UCSD-AML1 (cell line): ENCODE results near the gene RAD51B.

Source experiments
- DNase-seq: peaks from one replicate; lab custom pipeline; 2025; ENCODE audit not compliant: unreplicated experiment; lab: John Stamatoyannopoulos, UW

RAD51B gene

GRCh38 chr14:68349900-68350629 lies 530.5 kb downstream of the RAD51B start:
- no peak for DNase-seq

GRCh38 chr14:68355415-68355814 lies 535.8 kb downstream of the RAD51B start:
- DNase-seq: no peak

GRCh38 chr14:68357777-68358176 lies 538.2 kb downstream of the RAD51B start:
- DNase-seq: no peak

GRCh38 chr14:68358500-68358899 lies 538.9 kb downstream of the RAD51B start:
- no peak for DNase-seq

GRCh38 chr14:68359022-68359836 lies 539.6 kb downstream of the RAD51B start:
- DNase-seq: no peak

- peak; percentile 23 for DNase-seq
These were observed 540.4 kb downstream of the RAD51B start for GRCh38 chr14:68359837-68360552.

- no peak for DNase-seq
These were observed 541.7 kb downstream of the RAD51B start for GRCh38 chr14:68361231-68361630.

- DNase-seq: no peak
These were observed 543.3 kb downstream of the RAD51B start for GRCh38 chr14:68362846-68363245.

- peak; percentile 34 for DNase-seq
These were observed 543.9 kb downstream of the RAD51B start for GRCh38 chr14:68363466-68363842.

- DNase-seq: no peak
These were observed 544.5 kb downstream of the RAD51B start for GRCh38 chr14:68363843-68364767.

GRCh38 chr14:68364792-68365192 lies 545.2 kb downstream of the RAD51B start:
- DNase-seq: no peak

- DNase-seq: no peak
These were observed 545.6 kb downstream of the RAD51B start for GRCh38 chr14:68365228-68365627.

GRCh38 chr14:68366656-68367055 lies 547.1 kb downstream of the RAD51B start:
- no peak for DNase-seq

- DNase-seq: no peak
These were observed 548.0 kb downstream of the RAD51B start for GRCh38 chr14:68367536-68367935.

GRCh38 chr14:68368850-68369249 lies 549.3 kb downstream of the RAD51B start:
- no peak for DNase-seq

GRCh38 chr14:68369281-68370056 lies 549.9 kb downstream of the RAD51B start:
- no peak for DNase-seq

- DNase-seq: no peak
These were observed 550.4 kb downstream of the RAD51B start for GRCh38 chr14:68370057-68370360.

GRCh38 chr14:68372368-68372767 lies 552.8 kb downstream of the RAD51B start:
- no peak for DNase-seq

GRCh38 chr14:68373124-68373646 lies 553.6 kb downstream of the RAD51B start:
- DNase-seq: no peak
